IMR-90 (cell line): ENCODE data around the gene PDGFA. TPM values are rescaled to one million over a fixed set of nuclear protein-coding genes. Genes with fewer than 3 reads are reported as not detected.

ENCODE experiments used
- ATAC-seq: fragments of 200-7000 bp; cut with Tn5 transposase; 2 replicates; pipeline ENCODE4 v1.9.1; 2020; ENCODE audit warnings: low read depth, mild to moderate bottlenecking, moderate library complexity
- BruUV-seq: library from RNA; stranded (reverse); fragments of 400-500 nt; replicated peaks from 2 replicates; lab custom pipeline; 2021; lab: Mats Ljungman, UMichigan
- CTCF ChIA-PET: fragments of 300-600 bp; formaldehyde crosslinking; extraction: SDS; loops from one replicate; lab custom pipeline; 2021; ENCODE audit warnings: antibody characterized with exemption; lab: Yijun Ruan, JAX
- POLR2A ChIA-PET: fragments of 300-600 bp; sonication (Branson Sonifier 250); formaldehyde crosslinking; loops from one replicate; lab custom pipeline; 2022; ENCODE audit warnings: antibody characterized with exemption; ENCODE audit not compliant: unreplicated experiment; lab: Charles Lee
- DNase-seq: peaks from one replicate; pipeline ENCODE4 v3.0.0; 2013
- H2AFZ ChIP-seq: replicated peaks from 2 replicates; pipeline ENCODE3; 2013; ENCODE audit warnings: low read length, mild to moderate bottlenecking; ENCODE audit not compliant: poor library complexity
- H2AK5ac ChIP-seq: 2 replicates; pipeline ENCODE4 v1.6.1; 2013; ENCODE audit warnings: low read depth, low read length, inconsistent platforms
- H2AK9ac ChIP-seq: replicated peaks from 2 replicates; pipeline ENCODE3; 2013; ENCODE audit warnings: mild to moderate bottlenecking, low read depth, low read length, moderate library complexity; ENCODE audit not compliant: poor library complexity
- H2BK120ac ChIP-seq: 2 replicates; pipeline ENCODE4 v1.6.1; 2013; ENCODE audit warnings: low read depth, low read length, inconsistent platforms
- H2BK15ac ChIP-seq: 3 replicates; pipeline ENCODE4 v1.6.1; 2013; ENCODE audit warnings: low read depth, low read length, inconsistent platforms
- H2BK20ac ChIP-seq: 2 replicates; pipeline ENCODE4 v1.6.1; 2013; ENCODE audit warnings: low read depth, mild to moderate bottlenecking, inconsistent platforms, low read length, moderate library complexity
- H2BK5ac ChIP-seq: 2 replicates; pipeline ENCODE4 v1.6.1; 2013; ENCODE audit warnings: mild to moderate bottlenecking, low read depth, low read length, inconsistent platforms; ENCODE audit not compliant: poor library complexity, severe bottlenecking
- H3K14ac ChIP-seq: replicated peaks from 2 replicates; pipeline ENCODE4 v1.6.1; 2013; ENCODE audit warnings: low read depth, low read length, inconsistent platforms
- H3K18ac ChIP-seq: 2 replicates; pipeline ENCODE4 v1.6.1; 2013; ENCODE audit warnings: low read depth, low read length, control low read depth
- H3K23ac ChIP-seq: 2 replicates; pipeline ENCODE4 v1.6.1; 2013; ENCODE audit warnings: low read depth, low read length, inconsistent platforms
- H3K27ac ChIP-seq: 2 replicates; pipeline ENCODE4 v1.5.1; 2013; ENCODE audit warnings: mild to moderate bottlenecking, control low read depth, low read length; ENCODE audit not compliant: insufficient read depth
- H3K27me3 ChIP-seq: 2 replicates; pipeline ENCODE4 v1.6.1; 2013; ENCODE audit warnings: low read length; ENCODE audit not compliant: control insufficient read depth, insufficient read depth
- H3K36me3 ChIP-seq: 2 replicates; pipeline ENCODE4 v1.6.1; 2013; ENCODE audit warnings: low read length, mixed read lengths; ENCODE audit not compliant: control insufficient read depth, insufficient read depth
- H3K4ac ChIP-seq: 2 replicates; pipeline ENCODE4 v1.6.1; 2013; ENCODE audit warnings: low read depth, low read length, inconsistent platforms
- H3K4me1 ChIP-seq: 2 replicates; pipeline ENCODE4 v1.6.1; 2013; ENCODE audit warnings: low read length, mixed read lengths; ENCODE audit not compliant: control insufficient read depth, insufficient read depth
- H3K4me2 ChIP-seq: 2 replicates; pipeline ENCODE4 v1.6.1; 2013; ENCODE audit warnings: low read depth, mild to moderate bottlenecking, control low read depth, low read length, moderate library complexity
- H3K4me3 ChIP-seq: 2 replicates; pipeline ENCODE4 v1.5.1; 2013; ENCODE audit warnings: low read depth, mild to moderate bottlenecking, control low read depth, low read length, moderate library complexity; ENCODE audit not compliant: insufficient read depth
- H3K56ac ChIP-seq: 2 replicates; pipeline ENCODE4 v1.6.1; 2013; ENCODE audit warnings: low read length, inconsistent platforms; ENCODE audit not compliant: insufficient read depth; ENCODE audit errors: extremely low read depth
- H3K79me1 ChIP-seq, 2 experiments: 2 replicates each; pipeline ENCODE4 v1.6.1; 2013; ENCODE audit warnings: low read length in 2 of 2, inconsistent platforms in 1 of 2, low read depth in 1 of 2
- H3K9ac ChIP-seq: 2 replicates; pipeline ENCODE4 v1.6.1; 2013; ENCODE audit warnings: low read depth, low read length, control low read depth
- H3K9me1 ChIP-seq: 2 replicates; pipeline ENCODE4 v1.6.1; 2013; ENCODE audit warnings: low read length, inconsistent platforms; ENCODE audit not compliant: insufficient read depth
- H3K9me3 ChIP-seq: 2 replicates; pipeline ENCODE4 v1.6.1; 2013; ENCODE audit warnings: low read length; ENCODE audit not compliant: control insufficient read depth, insufficient read depth
- H4K20me1 ChIP-seq: 2 replicates; pipeline ENCODE4 v1.6.1; 2013; ENCODE audit warnings: low read length, inconsistent platforms; ENCODE audit not compliant: insufficient read depth
- H4K5ac ChIP-seq: 2 replicates; pipeline ENCODE4 v1.6.1; 2013; ENCODE audit warnings: mild to moderate bottlenecking, low read depth, low read length, control low read depth
- H4K8ac ChIP-seq, 2 experiments: 2 replicates each; pipeline ENCODE4 v1.6.1; 2013; ENCODE audit warnings: low read depth in 2 of 2, low read length in 2 of 2, control low read depth in 1 of 2, inconsistent platforms in 1 of 2
- H4K91ac ChIP-seq: 2 replicates; pipeline ENCODE4 v1.6.1; 2013; ENCODE audit warnings: low read depth, low read length, inconsistent platforms; ENCODE audit not compliant: insufficient read depth
- CEBPB ChIP-seq: IDR thresholded peaks from 2 replicates; pipeline ENCODE4 v1.6.1; 2012; ENCODE audit warnings: low read depth, low read length, improper control_type of control experiment
- CHD1 ChIP-seq: IDR thresholded peaks from 2 replicates; pipeline ENCODE4 v1.6.1; 2012; ENCODE audit warnings: low read depth, low read length, improper control_type of control experiment
- FOS ChIP-seq: fragments of 150-350 bp; IDR thresholded peaks from 2 replicates; pipeline ENCODE4 v1.6.1; 2016; ENCODE audit warnings: low read depth, low read length
- MAFK ChIP-seq: IDR thresholded peaks from 2 replicates; pipeline ENCODE4 v1.6.1; 2012; ENCODE audit warnings: low read depth, low read length, improper control_type of control experiment
- MAZ ChIP-seq: IDR thresholded peaks from 2 replicates; pipeline ENCODE4 v1.6.1; 2012; ENCODE audit warnings: low read depth, mild to moderate bottlenecking, low read length, improper control_type of control experiment, moderate library complexity, borderline replicate concordance
- MXI1 ChIP-seq: IDR thresholded peaks from 2 replicates; pipeline ENCODE4 v1.6.1; 2012; ENCODE audit warnings: low read depth, mild to moderate bottlenecking, low read length, moderate library complexity, borderline replicate concordance
- POLR2A ChIP-seq: IDR thresholded peaks from 2 replicates; pipeline ENCODE4 v1.6.1; 2012; ENCODE audit warnings: mild to moderate bottlenecking, low read depth, low read length
- RAD21 ChIP-seq: IDR thresholded peaks from 2 replicates; pipeline ENCODE4 v1.6.1; 2012; ENCODE audit warnings: low read length, improper control_type of control experiment
- SMC3 ChIP-seq: fragments of 150-350 bp; IDR thresholded peaks from 2 replicates; pipeline ENCODE4 v1.6.1; 2016; ENCODE audit warnings: low read depth, mild to moderate bottlenecking, antibody characterized with exemption, low read length, moderate library complexity
- USF2 ChIP-seq: fragments of 150-350 bp; IDR thresholded peaks from 2 replicates; pipeline ENCODE4 v1.6.1; 2017; ENCODE audit warnings: mild to moderate bottlenecking, antibody characterized with exemption, low read length, low read depth
- WGBS, 2 experiments: methylation state at CpG; one replicate each; pipeline versions ENCODE4 v1.1.5 to v1.1.7; 2013; ENCODE audit warnings: missing lambda C conversion rate in 2 of 2; ENCODE audit not compliant: insufficient read length in 1 of 2; ENCODE audit errors: extremely low coverage in 2 of 2; 5-methylcytosine and 5-hydroxymethylcytosine counted together
- dilution Hi-C: fragments of 300-500 bp; cut with HindIII; formaldehyde crosslinking; loops from one replicate; pipeline ENCODE4 v1.14.3; 2018; ENCODE audit warnings: low sequenced_read_pairs; ENCODE audit not compliant: unreplicated experiment
- in situ Hi-C: fragments of 300-500 bp; cut with MboI; formaldehyde crosslinking; loops from 3 replicates; pipeline ENCODE4 v1.14.3; 2019; ENCODE audit warnings: low sequenced_read_pairs, inconsistent platforms, mixed read lengths
- intact Hi-C: fragments of 100-400 bp; cut with micrococcal nuclease; formaldehyde crosslinking; loops from 2 replicates; pipeline ENCODE4 v1.10.0; 2022
- polyA plus RNA-seq, 3 experiments: library from polyadenylated mRNA; depleted of rRNA; stranded (reverse); fragments of >200 nt; gene quantifications; 2 replicates each; pipeline ENCODE4 v1.2.3, GENCODE V29; 2012; ENCODE audit warnings: low replicate concordance in 1 of 3
- total RNA-seq: library from RNA; depleted of rRNA; stranded (reverse); fragments of >200 nt; gene quantifications from 2 replicates; pipeline ENCODE4 v1.2.3, GENCODE V29; 2012

PDGFA gene
- total and polyA plus RNA-seq, 2 of the 4 experiments (the other 2 are of a cell fraction), result 3.3 to 3.8 TPM

DNA sequence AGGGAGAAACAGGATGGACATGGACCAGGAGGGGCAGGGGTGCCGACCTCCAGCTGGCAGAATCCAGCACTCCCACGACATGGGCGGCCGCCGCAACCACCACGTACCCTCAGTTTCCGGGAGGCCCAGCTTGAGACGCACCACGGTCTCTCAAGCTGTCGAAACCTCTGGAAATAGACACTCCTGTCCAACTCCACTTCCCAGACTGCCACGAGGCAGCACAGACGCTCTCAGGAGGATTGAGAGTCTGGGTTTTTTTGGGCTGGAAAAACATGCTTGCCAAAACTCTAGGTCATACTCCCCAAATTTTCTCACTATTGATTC is 37.9 kb upstream of the PDGFA start:
- Histone ChIP-seq H3K27me3 (no peaks in the 10 kb centered on the region; the same call in 1 of the 2 replicates), H3K18ac (no peak overlapping the region), H4K91ac (no peak overlapping the region), H2AK5ac (no peak overlapping the region), H2AK9ac (no peak overlapping the region), H2BK5ac (no peak overlapping the region), H3K9me3 (peaks cover 3% of the 10 kb centered on the region), H4K8ac (no peak overlapping the region), H3K4me2 (no peak overlapping the region), H3K27ac (no peak overlapping the region), H4K5ac (no peak overlapping the region), H2BK120ac (no peak overlapping the region), H3K14ac (no peak overlapping the region), H2BK15ac (no peak overlapping the region), H3K56ac (no peak overlapping the region), H3K36me3 (no peaks in the 10 kb centered on the region), H3K4me1 (peaks cover 2% of the 10 kb centered on the region; the same call in 1 of the 2 replicates), H3K9ac (no peak overlapping the region), H3K4me3 (no peak overlapping the region), H4K20me1 (no peaks in the 10 kb centered on the region), H2BK20ac (no peak overlapping the region), H3K4ac (no peak overlapping the region), H3K79me1 (no peaks in the 10 kb centered on the region), H3K23ac (no peak overlapping the region), H2AFZ (peak overlapping the region; percentile 23), H3K9me1 (no peaks in the 10 kb centered on the region)
- CTCF ChIA-PET, result no interaction called here
- DNase-seq (no peak), ATAC-seq (no peak)
- dilution Hi-C loops, result no loop called here
- in situ Hi-C loops, result no loop called here
- 50% methylated on average over 1 of the region's 12 CpGs; no CpG with 5 or more reads in 1 of the 2 experiments for WGBS, 2 experiments
- TF ChIP-seq SMC3, result no peak
- no peak for TF ChIP-seq MAZ
- TF ChIP-seq MXI1, result no peak
- TF ChIP-seq POLR2A, result no peak
- TF ChIP-seq CEBPB, result no peak
- TF ChIP-seq MAFK, result no peak
- TF ChIP-seq USF2, result no peak
- TF ChIP-seq RAD21, result no peak
- no peak for TF ChIP-seq FOS
- no peak for TF ChIP-seq CHD1
- POLR2A ChIA-PET, result no interaction called here
- BruUV-seq, result no TSS peak
- intact Hi-C loops, result no loop called here
